Measurements from ENCODE around the gene FBXW5.
A peak's percentile ranks its signal among the peaks of the same experiment; 100 is the strongest.

FBXW5 gene

DNA sequence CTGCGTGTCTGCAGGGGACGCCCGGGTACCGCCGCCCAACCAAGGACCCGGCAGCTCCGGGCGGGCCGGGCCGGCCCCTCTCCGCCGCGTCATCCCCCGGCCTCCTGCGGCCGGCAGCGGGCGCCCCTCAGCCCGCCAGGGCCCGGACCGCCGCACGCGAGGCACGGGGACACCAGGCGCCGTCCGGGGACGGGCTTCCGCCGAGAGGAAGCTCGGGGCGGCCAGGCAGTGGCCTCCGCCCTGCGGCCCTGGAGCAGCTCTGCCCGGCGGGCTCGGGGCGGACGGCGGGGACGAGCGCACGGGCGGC lies 373 bp downstream of the FBXW5 start:
- TF ChIP-seq, protein P1, sequence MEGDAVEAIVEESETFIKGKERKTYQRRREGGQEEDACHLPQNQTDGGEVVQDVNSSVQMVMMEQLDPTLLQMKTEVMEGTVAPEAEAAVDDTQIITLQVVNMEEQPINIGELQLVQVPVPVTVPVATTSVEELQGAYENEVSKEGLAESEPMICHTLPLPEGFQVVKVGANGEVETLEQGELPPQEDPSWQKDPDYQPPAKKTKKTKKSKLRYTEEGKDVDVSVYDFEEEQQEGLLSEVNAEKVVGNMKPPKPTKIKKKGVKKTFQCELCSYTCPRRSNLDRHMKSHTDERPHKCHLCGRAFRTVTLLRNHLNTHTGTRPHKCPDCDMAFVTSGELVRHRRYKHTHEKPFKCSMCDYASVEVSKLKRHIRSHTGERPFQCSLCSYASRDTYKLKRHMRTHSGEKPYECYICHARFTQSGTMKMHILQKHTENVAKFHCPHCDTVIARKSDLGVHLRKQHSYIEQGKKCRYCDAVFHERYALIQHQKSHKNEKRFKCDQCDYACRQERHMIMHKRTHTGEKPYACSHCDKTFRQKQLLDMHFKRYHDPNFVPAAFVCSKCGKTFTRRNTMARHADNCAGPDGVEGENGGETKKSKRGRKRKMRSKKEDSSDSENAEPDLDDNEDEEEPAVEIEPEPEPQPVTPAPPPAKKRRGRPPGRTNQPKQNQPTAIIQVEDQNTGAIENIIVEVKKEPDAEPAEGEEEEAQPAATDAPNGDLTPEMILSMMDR (conservative IDR thresholded peaks at IDR 0.05): no peak
- H3K27ac ChIP-seq: peak overlapping the region; percentile 97

DNA sequence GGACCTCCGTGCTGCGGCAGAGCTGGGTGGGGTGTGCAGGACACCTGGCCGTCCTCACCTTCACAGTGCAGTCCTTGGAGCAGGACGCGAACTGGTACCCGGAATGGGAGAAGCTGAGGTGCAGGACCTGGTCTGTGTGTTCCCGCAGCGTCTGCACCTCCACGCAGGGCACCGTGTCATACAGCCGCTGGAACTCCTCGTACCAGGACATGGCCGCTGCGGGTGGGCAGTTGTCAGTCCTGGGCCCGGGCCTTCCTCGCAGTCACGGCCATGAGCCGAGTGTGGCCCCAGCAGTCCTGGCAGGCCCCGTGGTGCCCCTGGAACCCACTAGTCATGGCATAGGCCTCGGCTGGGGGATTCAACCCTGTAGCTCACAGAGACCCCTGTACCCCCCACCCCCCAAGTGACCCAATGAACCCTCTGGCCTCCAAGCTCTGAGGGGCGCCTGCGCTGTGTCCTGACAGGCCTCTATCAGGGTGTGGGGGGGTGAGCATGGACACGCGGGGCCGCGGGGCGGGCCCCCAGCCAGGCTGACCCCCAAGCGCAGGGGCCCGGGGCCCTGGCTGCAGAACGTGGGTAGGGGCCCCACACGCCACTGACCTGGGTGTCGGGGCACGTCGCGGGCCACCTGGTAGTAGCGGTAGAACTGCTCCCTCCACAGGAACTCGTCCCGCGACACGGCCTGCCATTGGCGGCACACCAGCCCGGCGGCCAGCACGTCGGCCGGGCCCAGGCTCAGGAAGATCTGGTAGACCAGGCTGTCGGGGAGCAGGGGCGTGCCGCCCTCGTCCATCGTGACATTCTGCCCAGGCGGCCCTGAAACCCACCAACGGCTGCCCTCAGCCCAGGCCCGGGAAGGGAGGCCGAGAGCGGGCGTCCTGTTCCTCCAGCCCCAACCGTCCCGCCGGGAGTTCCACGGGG lies 987 bp downstream of the FBXW5 start:
- TF ChIP-seq, protein P1 (conservative IDR thresholded peaks at IDR 0.05): no peak
- H3K27ac ChIP-seq: peak overlapping the region; percentile 97

DNA sequence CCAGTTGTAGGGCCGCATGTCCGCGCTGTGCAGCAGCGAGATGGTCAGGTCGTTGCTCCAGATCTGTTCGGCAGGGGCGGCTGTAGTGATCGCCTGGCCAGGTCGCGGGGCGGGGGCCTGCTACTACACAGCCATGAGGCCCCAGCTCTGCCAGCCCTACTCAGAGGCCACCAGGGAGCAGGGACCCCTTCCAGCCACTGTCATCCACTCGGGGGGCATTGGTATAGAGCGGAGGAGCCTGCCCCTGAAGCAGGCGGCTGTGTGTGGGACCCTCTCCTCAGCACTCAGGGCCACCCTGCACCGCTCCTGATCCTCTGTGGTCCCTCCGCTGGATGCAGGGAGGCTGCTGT lies 1.7 kb downstream of the FBXW5 start:
- TF ChIP-seq, protein P1 (conservative IDR thresholded peaks at IDR 0.05): no peak
- H3K27ac ChIP-seq: peak overlapping the region; percentile 97; the same call in 1 of the 2 replicates

DNA sequence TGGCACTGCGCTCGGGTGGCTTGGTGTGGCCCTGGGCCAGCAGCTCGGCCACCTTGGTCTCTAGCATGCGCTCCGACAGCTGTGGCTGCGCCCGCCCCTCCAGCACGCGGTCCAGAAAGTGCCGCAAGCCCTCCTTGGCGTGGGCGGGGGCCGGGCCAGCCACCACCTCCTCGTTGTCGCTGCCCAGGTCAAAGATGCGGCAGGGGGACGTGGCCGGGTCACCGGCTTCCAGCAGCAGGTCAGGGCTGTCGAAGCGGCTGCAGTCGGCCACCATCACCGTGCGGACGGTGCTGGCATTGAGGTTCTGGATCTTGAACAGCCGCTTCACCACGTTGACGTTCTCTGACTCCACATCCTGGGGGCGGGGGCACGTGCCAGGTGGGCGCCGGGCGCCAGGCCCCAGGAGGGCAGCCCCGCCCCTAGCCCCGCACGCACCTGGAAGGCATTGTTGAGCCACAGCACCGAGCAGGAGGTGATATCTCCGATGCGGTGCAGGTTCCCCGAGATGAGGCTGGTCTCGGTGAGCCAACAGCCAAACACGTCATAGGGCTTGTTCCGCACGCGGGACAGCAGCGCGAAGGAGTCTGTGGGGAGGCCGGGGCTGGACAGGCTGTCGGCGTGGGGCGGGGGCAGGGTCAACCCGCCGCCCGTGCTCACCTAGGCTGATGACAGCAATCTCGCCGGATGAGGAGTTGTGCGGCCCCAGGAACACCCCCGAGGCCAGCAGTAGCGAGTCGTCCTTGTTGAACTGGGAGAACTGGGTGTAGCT lies 2.2 kb downstream of the FBXW5 start:
- TF ChIP-seq, protein P1 (conservative IDR thresholded peaks at IDR 0.05): no peak
- H3K27ac ChIP-seq: peak overlapping the region; percentile 97; the same call in 1 of the 2 replicates

DNA sequence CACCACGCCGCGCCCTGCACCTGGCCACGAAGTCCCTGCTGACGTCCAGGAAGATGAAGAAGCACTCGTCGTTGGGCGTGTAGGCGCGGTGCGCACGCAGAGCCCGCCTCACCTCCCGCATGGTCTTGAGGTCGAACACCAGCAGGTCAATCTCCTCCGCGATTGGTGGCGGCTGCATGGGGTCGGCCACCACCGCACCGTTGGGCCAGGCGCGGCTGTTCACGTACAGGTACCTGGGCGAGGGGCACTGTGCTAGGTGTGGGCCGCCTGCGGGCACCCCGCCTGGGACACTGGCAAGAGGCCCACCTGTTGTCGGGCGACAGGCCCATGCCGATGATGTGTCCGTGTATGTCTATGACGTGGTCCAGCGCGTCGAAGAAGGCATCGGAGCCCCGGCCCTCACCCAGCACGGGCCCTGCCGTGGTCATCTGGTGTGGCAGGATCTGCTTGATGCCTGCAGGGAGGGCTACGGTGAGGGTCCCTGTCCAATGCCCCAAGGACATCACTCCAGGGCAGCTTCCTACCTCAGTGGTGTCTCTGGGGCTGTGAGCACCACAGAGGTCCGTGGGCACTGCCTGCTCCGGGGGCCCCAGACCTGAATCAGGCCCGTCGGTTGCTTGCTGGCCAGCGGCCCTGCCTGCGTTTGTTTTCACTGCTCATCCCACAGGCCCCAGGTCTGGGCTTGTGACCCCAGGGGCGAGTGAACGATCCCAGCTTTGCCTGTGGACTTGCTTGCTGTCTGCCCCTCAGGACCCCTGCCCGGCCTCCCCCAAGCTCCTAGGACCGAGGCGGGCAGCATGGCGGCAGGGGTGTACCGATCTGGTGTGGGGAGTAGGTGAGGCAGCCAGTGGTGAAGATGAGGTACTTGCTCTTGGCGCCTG lies 3.1 kb downstream of the FBXW5 start:
- TF ChIP-seq, protein P1 (conservative IDR thresholded peaks at IDR 0.05): no peak
- H3K27ac ChIP-seq: no peak overlapping the region

DNA sequence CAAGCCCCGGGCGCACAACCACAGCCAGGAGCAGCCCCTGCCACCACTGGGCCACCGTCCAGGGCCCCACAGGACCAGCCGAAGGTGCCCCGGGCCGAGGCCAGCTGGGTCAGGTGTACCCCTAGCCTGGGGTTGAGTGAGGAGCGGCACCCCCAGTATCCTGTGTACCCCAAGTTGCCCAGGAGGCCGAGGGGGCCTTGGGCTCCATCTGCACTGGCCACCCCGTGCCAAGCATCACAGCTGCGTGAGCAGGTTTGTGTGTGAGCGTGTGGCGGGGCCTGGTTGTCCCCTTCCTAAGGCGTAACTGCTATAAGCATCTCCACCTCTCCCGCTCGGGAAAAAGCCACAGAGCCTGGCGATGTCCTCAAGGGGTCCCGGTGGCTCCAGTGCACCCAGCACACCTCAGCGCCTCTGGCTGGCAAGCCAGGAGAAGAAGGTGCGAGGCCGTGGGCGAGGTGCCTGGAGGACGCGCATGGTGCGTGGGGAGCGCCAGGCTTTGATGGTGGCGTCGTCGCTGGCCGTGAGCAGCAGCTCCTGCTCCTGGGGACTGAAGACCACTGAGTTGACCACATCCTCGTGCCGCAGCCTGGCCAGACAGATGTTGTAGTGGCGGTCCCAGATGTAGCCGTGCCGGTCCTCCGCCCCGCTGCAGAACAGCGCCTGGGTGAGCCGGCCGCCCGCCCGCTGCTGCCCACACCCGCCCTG lies 3.9 kb downstream of the FBXW5 start:
- no peak overlapping the region for H3K27ac ChIP-seq
- TF ChIP-seq, protein P1 (conservative IDR thresholded peaks at IDR 0.05): no peak
